T follicular helper cell (primary cell): ENCODE measurements around the gene UNC45B.
"Not testable (repeated sequence)": the region's sequence is repeated elsewhere in the genome, so short reads cannot be mapped to it uniquely, and the experiment has no call there.

ENCODE experiments used
- DNase-seq: peaks from one replicate; pipeline ENCODE4 v3.0.0-alpha.2; 2020; ENCODE audit warnings: low read depth

The UNC45B gene

GRCh38 chr17:35218915-35219314 lies 71.3 kb downstream of the UNC45B start:
- DNase-seq: no peak

DNA sequence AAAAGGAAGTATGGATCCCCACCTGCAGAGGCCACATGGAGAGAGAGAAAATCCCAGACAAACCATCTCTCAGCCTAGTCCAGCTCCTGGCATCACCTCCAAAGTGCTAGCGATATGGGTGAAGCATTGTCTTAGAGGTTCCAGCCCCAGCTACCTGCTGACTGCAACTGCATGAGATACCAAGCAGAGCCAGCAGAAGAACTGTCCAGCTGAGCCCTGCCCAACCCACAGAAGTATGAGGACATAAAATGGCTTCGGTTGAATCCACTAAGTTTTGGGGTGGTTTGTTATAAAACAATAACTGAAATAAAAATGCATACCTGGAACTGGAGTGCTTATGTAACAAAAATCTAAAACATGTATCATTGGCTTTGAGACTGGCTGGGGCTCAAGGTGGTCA lies 74.8 kb downstream of the UNC45B start:
- no peak for DNase-seq

GRCh38 chr17:35224436-35224835 lies 76.8 kb downstream of the UNC45B start:
- DNase-seq: no peak

- DNase-seq: no peak
Observed at GRCh38 chr17:35227546-35227945, 79.9 kb downstream of the UNC45B start.

GRCh38 chr17:35229638-35230037 lies 82.0 kb downstream of the UNC45B start:
- DNase-seq: no peak

GRCh38 chr17:35234315-35234714 lies 86.7 kb downstream of the UNC45B start:
- DNase-seq: not testable (repeated sequence)

GRCh38 chr17:35235289-35235688 lies 87.7 kb downstream of the UNC45B start:
- no peak for DNase-seq

DNA sequence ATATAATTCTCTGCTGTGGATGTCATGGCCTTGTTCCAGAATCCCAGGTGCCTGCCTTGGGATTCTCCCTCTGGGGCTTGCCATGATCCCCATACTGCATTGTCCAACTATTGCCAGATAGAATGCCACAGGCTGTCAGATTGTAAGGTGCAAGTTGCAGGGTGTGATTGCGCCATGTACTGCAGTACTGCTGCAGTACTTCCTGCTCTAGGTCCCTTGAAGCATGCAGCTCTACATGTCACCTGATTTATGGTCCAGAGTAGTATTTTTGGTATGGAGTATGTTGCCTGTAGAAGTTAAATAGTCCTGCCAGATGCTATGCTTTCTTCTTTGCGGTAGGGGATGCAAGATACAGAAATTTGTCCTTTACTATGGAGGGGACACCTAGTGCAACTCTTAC lies 88.3 kb downstream of the UNC45B start:
- DNase-seq: no peak

GRCh38 chr17:35236821-35237220 lies 89.2 kb downstream of the UNC45B start:
- no peak for DNase-seq

DNA sequence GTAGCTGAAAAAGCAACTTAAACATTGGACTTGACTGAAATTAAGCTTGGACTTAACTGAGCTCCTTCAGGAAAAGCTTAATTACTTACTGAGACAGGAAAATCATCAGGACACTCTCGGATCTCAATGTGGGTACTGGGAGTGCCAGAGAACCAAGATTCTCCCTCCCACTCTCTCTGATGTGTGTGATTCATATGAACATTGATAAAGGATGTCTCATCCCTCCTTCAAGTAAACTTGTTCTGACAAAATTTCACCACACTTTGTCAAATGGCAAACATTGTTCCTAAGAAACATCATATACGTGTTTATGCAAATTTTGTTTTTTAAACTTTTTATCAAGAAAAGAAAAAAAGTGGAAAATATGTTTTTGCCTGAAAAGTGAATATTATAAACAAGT lies 91.2 kb downstream of the UNC45B start:
- DNase-seq: no peak
